GM12892 (cell line): ENCODE measurements around the gene MRPL17.

Experiments
- POLR2A ChIP-seq: IDR thresholded peaks from 2 replicates; pipeline ENCODE4 v1.6.1; 2011; ENCODE audit warnings: low read depth, low read length, control low read depth
- POLR2AphosphoS5 ChIP-seq: IDR thresholded peaks from 2 replicates; pipeline ENCODE4 v1.6.1; 2011; ENCODE audit warnings: low read depth, low read length, control low read depth
- TAF1 ChIP-seq: IDR thresholded peaks from 2 replicates; pipeline ENCODE4 v1.6.1; 2011; ENCODE audit warnings: low read depth, mild to moderate bottlenecking, control low read depth, low read length, borderline replicate concordance

- TF ChIP-seq POLR2A (no peak), POLR2AphosphoS5 (no peak), TAF1 (no peak)
Measured at GRCh38 chr11:6630632-6631291, 52.4 kb downstream of the MRPL17 start.
